AG09309 (cell line): ENCODE data around the gene HOMER1.

Experiments
- DNase-seq: peaks from one replicate; pipeline ENCODE4 v3.0.0-alpha.2; 2010; ENCODE audit warnings: low read depth
- H3K4me3 ChIP-seq: 2 replicates; pipeline ENCODE4 v1.5.1; 2011; ENCODE audit warnings: mild to moderate bottlenecking, low read depth, low read length, moderate library complexity; ENCODE audit not compliant: control insufficient read depth
- TF ChIP-seq, protein P1 (sequence below): IDR thresholded peaks from 2 replicates; pipeline ENCODE4 v1.5.1; 2011; ENCODE audit warnings: mild to moderate bottlenecking, low read depth, low read length, inconsistent platforms; ENCODE audit not compliant: insufficient read depth, control insufficient read depth; ENCODE audit errors: missing control alignments

HOMER1 gene

GRCh38 chr5:79418276-79418675 lies 95.7 kb downstream of the HOMER1 start:
- no peak for DNase-seq
- TF ChIP-seq, protein P1, sequence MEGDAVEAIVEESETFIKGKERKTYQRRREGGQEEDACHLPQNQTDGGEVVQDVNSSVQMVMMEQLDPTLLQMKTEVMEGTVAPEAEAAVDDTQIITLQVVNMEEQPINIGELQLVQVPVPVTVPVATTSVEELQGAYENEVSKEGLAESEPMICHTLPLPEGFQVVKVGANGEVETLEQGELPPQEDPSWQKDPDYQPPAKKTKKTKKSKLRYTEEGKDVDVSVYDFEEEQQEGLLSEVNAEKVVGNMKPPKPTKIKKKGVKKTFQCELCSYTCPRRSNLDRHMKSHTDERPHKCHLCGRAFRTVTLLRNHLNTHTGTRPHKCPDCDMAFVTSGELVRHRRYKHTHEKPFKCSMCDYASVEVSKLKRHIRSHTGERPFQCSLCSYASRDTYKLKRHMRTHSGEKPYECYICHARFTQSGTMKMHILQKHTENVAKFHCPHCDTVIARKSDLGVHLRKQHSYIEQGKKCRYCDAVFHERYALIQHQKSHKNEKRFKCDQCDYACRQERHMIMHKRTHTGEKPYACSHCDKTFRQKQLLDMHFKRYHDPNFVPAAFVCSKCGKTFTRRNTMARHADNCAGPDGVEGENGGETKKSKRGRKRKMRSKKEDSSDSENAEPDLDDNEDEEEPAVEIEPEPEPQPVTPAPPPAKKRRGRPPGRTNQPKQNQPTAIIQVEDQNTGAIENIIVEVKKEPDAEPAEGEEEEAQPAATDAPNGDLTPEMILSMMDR: no peak
- no peak overlapping the region for H3K4me3 ChIP-seq

- H3K4me3 ChIP-seq: no peak overlapping the region
- TF ChIP-seq, protein P1: no peak
- DNase-seq: no peak
Observed at GRCh38 chr5:79417495-79417894, 96.4 kb downstream of the HOMER1 start.

- TF ChIP-seq, protein P1: no peak
- no peak for DNase-seq
- no peak overlapping the region for H3K4me3 ChIP-seq
Observed at GRCh38 chr5:79416499-79416898, 97.4 kb downstream of the HOMER1 start.

GRCh38 chr5:79413112-79413511 lies 100.8 kb downstream of the HOMER1 start:
- no peak for DNase-seq
- TF ChIP-seq, protein P1: no peak

GRCh38 chr5:79408028-79408427 lies 105.9 kb downstream of the HOMER1 start:
- no peak for DNase-seq
- H3K4me3 ChIP-seq: no peak overlapping the region
- TF ChIP-seq, protein P1: no peak

More at GRCh38 chr5:79413112-79413511, 100.8 kb downstream of the HOMER1 start:
- no peak overlapping the region for H3K4me3 ChIP-seq

- no peak for DNase-seq
- no peak overlapping the region for H3K4me3 ChIP-seq
- TF ChIP-seq, protein P1: no peak
Observed at GRCh38 chr5:79407591-79407990, 106.3 kb downstream of the HOMER1 start.

- TF ChIP-seq, protein P1: no peak
- DNase-seq: no peak
- no peak overlapping the region for H3K4me3 ChIP-seq
Observed at GRCh38 chr5:79401216-79401615, 112.7 kb downstream of the HOMER1 start.
